Mammary epithelial cell (primary cell): ENCODE measurements around the gene EVPL.

Experiments used
- EZH2 ChIP-seq: IDR thresholded peaks from 2 replicates; pipeline ENCODE4 v1.6.1; 2012; ENCODE audit warnings: low read length, inconsistent platforms, borderline replicate concordance
- TF ChIP-seq, protein P1 (sequence below), 2 donors: IDR thresholded peaks in 1 of 2; conservative IDR thresholded peaks in 1 of 2; 2 replicates each; pipeline ENCODE4 v1.5.1; 2011 to 2012; ENCODE audit warnings: inconsistent platforms in 2 of 2, low read length in 2 of 2, mild to moderate bottlenecking in 2 of 2, control low read depth in 1 of 2, low read depth in 1 of 2; ENCODE audit not compliant: insufficient read depth in 1 of 2; ENCODE audit errors: extremely low read depth in 1 of 2

DNA sequence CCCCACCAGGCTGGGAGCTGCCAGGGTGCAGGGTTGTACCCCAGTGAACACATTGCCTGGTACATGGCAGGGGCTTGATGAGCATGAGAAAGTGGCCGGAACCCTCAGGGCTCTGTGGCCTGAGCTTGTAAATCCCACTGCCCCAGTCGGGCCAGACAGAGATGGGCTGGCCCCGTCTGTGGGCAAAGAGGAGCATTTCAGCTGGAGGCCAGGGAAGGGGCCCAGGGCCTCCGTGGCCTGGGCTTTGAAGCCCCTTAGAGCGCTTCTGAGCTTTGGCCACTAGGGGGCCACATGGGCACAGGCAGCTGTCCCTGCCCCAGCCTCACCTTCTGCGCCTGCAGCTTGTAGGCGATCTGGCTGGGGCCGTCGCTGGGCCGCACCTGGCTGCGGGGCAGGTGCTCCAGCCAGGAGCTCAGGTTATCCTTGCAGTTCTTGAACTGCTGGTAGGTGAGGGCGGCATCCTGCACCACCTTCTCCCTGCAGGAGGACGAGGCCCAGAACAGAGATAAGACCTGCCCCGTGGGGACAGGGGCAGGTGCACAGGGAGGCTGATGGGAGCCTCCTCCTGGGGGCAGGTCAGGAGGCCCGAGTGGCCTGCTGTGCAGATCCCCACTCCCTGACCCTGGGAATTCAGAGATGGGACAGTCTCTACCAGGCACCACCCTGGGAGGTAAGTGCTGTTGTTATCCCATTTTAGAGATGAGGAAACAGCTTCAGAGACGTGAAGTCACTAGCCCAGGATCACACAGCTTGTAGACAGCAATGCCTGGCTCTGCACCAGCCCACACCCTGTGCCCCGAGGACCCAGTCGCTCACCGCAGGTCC, 12.8 kb downstream of the EVPL start:
- TF ChIP-seq, protein P1, sequence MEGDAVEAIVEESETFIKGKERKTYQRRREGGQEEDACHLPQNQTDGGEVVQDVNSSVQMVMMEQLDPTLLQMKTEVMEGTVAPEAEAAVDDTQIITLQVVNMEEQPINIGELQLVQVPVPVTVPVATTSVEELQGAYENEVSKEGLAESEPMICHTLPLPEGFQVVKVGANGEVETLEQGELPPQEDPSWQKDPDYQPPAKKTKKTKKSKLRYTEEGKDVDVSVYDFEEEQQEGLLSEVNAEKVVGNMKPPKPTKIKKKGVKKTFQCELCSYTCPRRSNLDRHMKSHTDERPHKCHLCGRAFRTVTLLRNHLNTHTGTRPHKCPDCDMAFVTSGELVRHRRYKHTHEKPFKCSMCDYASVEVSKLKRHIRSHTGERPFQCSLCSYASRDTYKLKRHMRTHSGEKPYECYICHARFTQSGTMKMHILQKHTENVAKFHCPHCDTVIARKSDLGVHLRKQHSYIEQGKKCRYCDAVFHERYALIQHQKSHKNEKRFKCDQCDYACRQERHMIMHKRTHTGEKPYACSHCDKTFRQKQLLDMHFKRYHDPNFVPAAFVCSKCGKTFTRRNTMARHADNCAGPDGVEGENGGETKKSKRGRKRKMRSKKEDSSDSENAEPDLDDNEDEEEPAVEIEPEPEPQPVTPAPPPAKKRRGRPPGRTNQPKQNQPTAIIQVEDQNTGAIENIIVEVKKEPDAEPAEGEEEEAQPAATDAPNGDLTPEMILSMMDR (conservative IDR thresholded peaks at IDR 0.05 in 1 of 2, IDR thresholded peaks at IDR 0.05 in 1 of 2; ENCODE audit: extremely low read depth in 1 of 2, insufficient read depth in 1 of 2, low read depth in 1 of 2, low read length in 2 of 2): peak; percentile 95 to 99
- no peak for TF ChIP-seq EZH2
